ENCODE results near the gene MAPKAP1.

GRCh38 chr9:125655066-125655633 is 51.9 kb downstream of the MAPKAP1 start:
- TF ChIP-seq CTCF (IDR thresholded peaks at IDR 0.05) (no peak), ZFX (IDR thresholded peaks at IDR 0.05; ENCODE audit: borderline replicate concordance) (no peak)

Measured in 22Rv1 (cell line).